ENCODE measurements around the gene INPP5B. TPM values are rescaled to one million over a fixed set of nuclear protein-coding genes. Genes with fewer than 3 reads are reported as not detected.

The INPP5B gene
- total RNA-seq, 1 experiment from 2014 or later = 13.0 TPM

DNA sequence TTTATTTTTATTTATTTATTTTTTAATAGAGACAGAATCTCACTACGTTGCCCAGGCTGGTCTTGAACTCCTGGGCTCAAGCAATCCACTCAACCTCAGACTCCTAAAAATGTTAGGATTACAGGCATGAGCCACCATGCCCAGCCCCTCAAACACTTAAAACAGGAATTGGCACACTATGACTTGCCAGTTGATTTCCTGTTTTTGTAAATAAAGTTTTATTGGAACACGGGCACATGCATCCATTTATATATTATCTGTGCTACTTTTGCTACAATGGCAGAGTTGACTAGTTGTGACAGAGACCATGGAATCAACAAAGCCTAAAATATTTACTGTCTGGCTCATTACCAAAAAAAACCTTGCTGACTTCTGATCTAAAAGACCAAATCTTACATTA lies 122.9 kb downstream of the INPP5B start:
- DNase-seq (ENCODE audit: low read depth) = no peak
- in situ Hi-C loops (cut with HindIII; ENCODE audit: low pct_unique_long_range_greater_than_20kb, low sequenced_read_pairs) = no loop called here

DNA sequence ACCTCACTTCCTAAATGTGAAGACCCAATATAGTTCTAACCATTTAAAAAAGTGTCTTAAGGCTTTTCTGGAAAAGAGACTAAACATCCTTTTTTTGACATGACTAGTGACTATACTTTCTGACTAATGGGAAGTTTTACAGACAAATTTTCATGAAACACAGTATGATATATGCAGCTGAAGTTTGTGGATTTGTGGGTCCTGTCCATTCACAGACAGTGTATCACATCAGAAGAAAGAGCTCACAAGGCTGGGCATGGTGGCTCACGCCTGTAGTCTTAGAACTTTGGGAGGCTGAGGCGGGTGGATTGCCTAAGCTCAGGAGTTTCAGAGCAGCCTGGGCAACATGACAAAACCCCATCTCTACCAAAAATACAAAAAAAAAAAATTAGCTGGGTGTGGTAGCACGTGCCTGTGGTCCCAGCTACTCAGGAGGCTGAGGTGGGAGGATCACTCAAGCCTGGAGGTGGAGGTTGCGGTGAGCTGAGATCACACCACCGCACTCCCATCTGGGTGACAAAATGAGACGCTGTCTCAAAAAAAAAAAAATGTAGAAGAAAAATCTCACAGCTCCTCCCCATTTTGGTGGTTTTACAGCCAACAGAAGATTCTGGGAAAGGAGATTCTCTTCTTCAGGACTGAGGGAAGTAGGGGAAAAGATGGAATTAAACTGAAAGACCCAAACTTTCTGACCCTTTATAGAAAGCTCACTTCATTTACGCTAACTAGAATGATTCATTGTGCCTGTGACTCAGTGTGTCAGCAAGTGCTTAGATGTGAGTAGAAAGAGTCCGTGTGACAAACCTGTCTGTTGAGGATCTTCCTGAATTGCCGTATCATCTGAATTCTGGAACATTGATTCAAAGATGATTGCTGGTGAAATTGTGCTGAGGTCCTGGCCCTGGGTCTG lies 123.7 kb downstream of the INPP5B start:
- in situ Hi-C loops (cut with HindIII; ENCODE audit: low pct_unique_long_range_greater_than_20kb, low sequenced_read_pairs) = no loop called here
- no peak for DNase-seq (ENCODE audit: low read depth)

DNA sequence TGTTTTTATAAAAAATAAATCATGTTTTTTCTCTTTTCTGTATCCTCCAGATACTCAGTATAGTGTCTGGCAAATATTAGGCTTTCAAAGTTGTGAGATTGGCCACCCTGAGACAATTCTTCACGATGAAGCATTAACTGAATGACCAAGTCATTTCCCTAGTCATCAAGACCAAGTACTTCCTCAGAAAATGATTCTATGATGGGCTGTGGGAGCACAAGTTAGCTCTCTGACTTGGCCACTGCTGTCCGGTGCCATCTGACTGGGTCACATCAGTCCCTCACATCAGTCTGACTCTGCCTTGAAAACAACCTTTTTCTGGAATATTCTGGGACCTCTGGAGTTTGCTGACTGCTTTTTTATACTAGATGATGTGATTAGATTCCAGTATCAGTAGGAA lies 125.4 kb downstream of the INPP5B start:
- DNase-seq (ENCODE audit: low read depth) = no peak
- in situ Hi-C loops (cut with HindIII; ENCODE audit: low pct_unique_long_range_greater_than_20kb, low sequenced_read_pairs) = no loop called here

DNA sequence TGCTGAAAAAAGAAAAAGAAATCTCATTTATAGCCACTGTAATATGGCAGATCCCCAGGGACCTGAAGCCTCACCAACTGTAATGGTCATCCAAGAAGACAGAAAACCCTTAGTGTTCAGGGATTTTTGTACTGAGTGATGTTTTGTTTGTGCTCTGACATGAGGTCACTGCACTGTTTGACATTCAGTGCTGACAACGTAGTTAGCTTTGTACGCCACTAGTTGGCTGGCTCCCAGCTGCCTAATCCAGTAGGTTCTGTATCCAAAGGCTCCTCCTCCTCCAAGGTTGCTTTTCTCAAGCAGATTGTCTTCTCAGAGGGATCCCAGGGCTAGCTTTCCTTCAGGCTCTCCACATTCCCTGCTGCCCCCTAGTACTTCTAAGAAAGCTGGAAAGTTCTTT lies 129.4 kb downstream of the INPP5B start:
- DNase-seq (ENCODE audit: low read depth) = no peak
- in situ Hi-C loops (cut with HindIII; ENCODE audit: low pct_unique_long_range_greater_than_20kb, low sequenced_read_pairs) = no loop called here

DNA sequence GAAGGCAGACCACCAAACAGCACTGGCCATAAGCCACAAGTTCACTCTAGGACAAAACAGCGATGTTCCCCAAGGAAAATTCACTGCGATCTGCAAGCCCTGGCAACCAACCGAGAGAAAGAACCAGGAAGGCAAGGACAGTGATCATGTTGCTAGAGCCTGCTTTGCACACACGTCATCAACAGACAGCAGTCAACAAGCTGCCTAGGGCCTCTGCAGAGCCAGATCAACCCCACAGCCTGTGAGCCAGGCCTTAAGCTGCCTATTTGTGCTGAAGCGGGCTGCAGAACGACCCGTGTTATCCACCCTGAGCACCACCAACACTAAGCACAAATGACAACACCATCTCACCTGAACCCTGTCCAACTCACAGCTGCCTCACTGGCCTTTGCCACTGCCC lies 132.6 kb downstream of the INPP5B start:
- DNase-seq (ENCODE audit: low read depth) = no peak
- in situ Hi-C loops (cut with HindIII; ENCODE audit: low pct_unique_long_range_greater_than_20kb, low sequenced_read_pairs) = no loop called here

DNA sequence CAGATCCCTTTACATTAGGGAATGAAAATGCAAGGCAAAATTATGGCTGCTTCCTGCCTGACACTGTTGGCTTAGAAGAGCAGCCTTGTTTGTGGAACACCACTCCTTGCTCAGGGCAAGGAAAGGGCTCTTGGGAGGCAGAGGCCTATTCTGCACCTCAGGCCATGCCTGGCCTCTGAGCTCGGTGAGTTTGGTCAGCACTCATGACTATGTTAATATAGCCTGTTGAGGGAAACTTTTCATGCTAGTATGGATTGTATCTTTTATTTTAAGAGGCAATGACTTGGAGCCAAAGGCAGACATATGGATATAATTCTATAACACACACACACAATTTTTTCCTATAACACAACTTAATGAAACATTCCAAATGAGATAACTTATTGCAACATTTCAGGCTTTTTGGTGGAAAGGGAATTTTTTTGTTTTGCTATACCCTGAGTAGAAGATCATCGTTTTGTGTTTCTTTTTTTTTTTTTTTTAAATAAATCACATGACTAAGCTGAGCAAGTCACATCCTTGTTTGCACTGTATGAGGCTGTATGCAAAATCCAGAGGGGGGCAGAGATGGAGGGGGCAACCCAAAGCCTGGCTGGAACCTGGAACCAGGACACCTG lies 133.2 kb downstream of the INPP5B start:
- DNase-seq (ENCODE audit: low read depth) = no peak
- in situ Hi-C loops (cut with HindIII; ENCODE audit: low pct_unique_long_range_greater_than_20kb, low sequenced_read_pairs) = no loop called here

DNA sequence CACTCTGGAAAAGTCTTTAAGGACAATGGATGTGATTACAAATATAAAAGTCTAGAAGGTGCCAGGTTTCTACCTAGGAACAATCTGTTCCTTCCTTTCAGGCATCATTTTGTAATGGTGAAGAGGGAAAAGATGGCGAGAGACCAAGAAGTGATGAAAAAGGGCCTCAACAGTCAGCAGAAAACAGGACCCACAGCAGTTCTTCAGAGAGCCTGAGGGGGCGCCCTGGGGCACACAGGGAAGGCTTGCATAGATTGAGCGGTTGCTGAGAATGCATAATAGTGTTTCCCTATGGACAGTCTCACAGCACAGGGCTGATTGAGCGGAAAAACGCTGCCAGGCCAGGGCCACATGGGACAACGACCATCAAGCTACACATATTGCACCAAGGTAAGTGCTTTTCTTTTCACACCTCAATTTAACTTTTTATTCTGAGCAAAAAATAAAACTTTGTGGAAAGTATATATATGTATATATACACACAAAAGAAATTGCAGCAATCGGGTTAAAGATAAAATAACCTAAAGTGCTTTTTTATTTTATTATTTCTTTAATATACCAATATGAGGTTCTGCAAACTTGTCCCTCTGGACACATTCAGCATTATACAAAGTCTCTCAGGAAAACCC lies 135.7 kb downstream of the INPP5B start:
- DNase-seq (ENCODE audit: low read depth) = peak; percentile 59
- in situ Hi-C loops (cut with HindIII; ENCODE audit: low pct_unique_long_range_greater_than_20kb, low sequenced_read_pairs) = no loop called here

Other genes starting within 250 kb of the INPP5B start
- not detected in 2 replicates for gene EPHA10, start 181.9 kb downstream of the INPP5B start, total RNA-seq (2014; rRNA removed; shearing (Covaris generic); ENCODE audit: low replicate concordance)
- gene MANEAL, start 153.2 kb downstream of the INPP5B start, total RNA-seq (2014; rRNA removed; shearing (Covaris generic); ENCODE audit: low replicate concordance) = 18.0 and 30.0 TPM in 2 replicates
- gene C1orf122, start 139.3 kb downstream of the INPP5B start, total RNA-seq (2014; rRNA removed; shearing (Covaris generic); ENCODE audit: low replicate concordance) = 123 and 133 TPM in 2 replicates
- 12.3 and 25.1 TPM in 2 replicates for gene YRDC, start 138.8 kb downstream of the INPP5B start, total RNA-seq (2014; rRNA removed; shearing (Covaris generic); ENCODE audit: low replicate concordance)
- gene MTF1, start 87.5 kb downstream of the INPP5B start, total RNA-seq (2014; rRNA removed; shearing (Covaris generic); ENCODE audit: low replicate concordance) = 2.5 and 4.1 TPM in 2 replicates
- 64.2 and 86.0 TPM in 2 replicates for gene SF3A3, start 43.0 kb upstream of the INPP5B start, total RNA-seq (2014; rRNA removed; shearing (Covaris generic); ENCODE audit: low replicate concordance)
- 0.87 and 2.2 TPM in 2 replicates for gene FHL3, start 58.5 kb upstream of the INPP5B start, total RNA-seq (2014; rRNA removed; shearing (Covaris generic); ENCODE audit: low replicate concordance)
- 45.4 and 105 TPM in 2 replicates for gene UTP11, start 65.7 kb upstream of the INPP5B start, total RNA-seq (2014; rRNA removed; shearing (Covaris generic); ENCODE audit: low replicate concordance)
- not detected in 2 replicates for gene POU3F1, start 99.7 kb upstream of the INPP5B start, total RNA-seq (2014; rRNA removed; shearing (Covaris generic); ENCODE audit: low replicate concordance)